ENCODE data around the gene RNF114.

RNF114 gene

DNA sequence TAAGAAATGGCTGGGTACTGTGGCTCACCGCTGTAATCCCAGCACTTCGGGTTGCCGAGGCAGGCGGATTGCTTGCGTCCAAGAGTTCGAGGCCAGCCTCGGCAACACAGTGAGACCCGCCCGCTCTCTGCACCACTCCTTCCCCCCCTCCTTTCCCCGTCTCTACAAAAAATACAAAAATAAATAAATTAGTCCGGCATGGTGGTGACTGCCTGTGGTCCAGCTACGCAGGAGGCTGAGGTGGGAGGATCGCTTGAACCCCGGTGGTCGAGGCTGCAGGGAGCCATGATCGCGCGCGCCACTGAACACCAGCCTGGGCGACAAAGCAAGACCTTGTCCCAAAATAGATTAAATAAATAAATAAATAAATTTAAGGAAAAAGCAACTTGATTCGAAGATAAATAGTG, 448 bp upstream of the RNF114 start (continued):
- TF ChIP-seq HOXA7 (CRISPR knock-in tag; IDR thresholded peaks at IDR 0.05; ENCODE audit: borderline replicate concordance) (no peak), ZNF19 (tag by site-specific recombination; IDR thresholded peaks at IDR 0.05; ENCODE audit: low read depth) (no peak), ZNF350 (tag by site-specific recombination; IDR thresholded peaks at IDR 0.05) (no peak), ZNF664 (tag by site-specific recombination; IDR thresholded peaks at IDR 0.05) (0 out of 2 replicates have a peak, but pooled peaks have one; percentile 14), BCL11A (tag by site-specific recombination; IDR thresholded peaks at IDR 0.05; ENCODE audit: low read depth) (no peak)

DNA sequence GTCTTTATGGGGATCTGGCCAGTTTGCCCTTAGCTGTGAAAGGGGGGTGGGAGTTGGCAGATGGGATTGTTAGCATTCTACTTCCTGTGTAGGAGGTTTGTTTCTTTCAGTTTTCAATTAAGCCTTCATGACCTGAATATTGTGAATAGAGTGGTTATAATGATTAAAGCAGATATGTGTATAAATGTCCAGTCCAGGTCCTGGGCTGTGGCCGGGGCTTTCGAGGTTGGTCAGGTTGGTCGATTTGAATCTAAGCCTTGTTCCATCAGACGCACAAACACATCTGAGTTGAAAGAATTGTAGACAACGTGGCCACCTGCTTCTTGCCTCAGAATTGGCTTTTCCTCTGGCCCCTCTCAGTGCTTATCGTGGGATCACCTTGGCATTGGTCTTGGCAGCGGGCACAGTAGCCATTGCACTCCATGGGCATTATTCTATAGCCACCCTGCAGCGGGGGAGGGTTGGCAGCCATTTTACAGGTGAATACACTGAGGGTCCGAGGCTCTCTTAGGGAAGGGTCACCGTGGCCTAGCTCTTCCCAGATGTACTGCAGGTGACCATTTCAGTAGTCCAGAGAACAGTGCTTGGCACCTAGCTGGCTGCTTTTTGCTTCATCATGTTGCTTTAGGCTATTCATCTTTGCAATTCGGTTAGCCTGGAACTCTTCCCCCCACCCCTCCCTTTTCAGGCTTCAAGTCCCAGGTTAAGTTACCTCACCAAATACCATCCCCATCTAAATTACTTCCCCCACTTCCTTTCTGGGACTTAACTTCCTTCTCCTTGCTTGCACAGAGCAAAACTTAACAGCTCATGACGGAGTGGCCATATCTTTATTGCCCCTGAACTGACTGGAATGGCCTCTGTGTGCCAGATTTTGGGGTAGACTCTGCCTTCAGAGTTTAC, 1.1 kb downstream of the RNF114 start:
- H3K4me1 ChIP-seq (ENCODE audit: control insufficient read depth, insufficient read depth, low read length): peaks cover 6% of the 10 kb centered on the region
- no peaks in the 10 kb centered on the region for H3K9me3 ChIP-seq (ENCODE audit: control insufficient read depth, insufficient read depth, low read depth, low read length)
- CTCF ChIA-PET: interaction anchor here (0.8 to 3.5 kb wide), 7 partner anchors 8 to 327 kb away, joined by 3 to 15 read pairs (median 4); no protein-coding TSS in a partner anchor
- POLR2A ChIA-PET: interaction anchor here (0.7 to 2.5 kb wide), 3 partner anchors 21 to 125 kb away, joined by 3 to 11 read pairs (median 3); partner anchors contain the start of genes SLC9A8 and SPATA2
- peak overlapping the region; percentile 74; the same call in 1 of the 2 replicates for H3K27ac ChIP-seq (ENCODE audit: extremely low read depth, low read depth, low read length)
- H3K4me3 ChIP-seq (ENCODE audit: low read depth, low read length): peak overlapping the region; percentile 96
- peaks cover 6 to 31% of the 10 kb centered on the region in 2 experiments; a peak in 2 of 3 replicates for H3K36me3 ChIP-seq (ENCODE audit: control insufficient read depth in 2 of 2, insufficient read depth in 1 of 2, low read length in 2 of 2)
- no peak for TF ChIP-seq ZNF423 (tag by site-specific recombination; IDR thresholded peaks at IDR 0.05)
- TF ChIP-seq, protein P1, sequence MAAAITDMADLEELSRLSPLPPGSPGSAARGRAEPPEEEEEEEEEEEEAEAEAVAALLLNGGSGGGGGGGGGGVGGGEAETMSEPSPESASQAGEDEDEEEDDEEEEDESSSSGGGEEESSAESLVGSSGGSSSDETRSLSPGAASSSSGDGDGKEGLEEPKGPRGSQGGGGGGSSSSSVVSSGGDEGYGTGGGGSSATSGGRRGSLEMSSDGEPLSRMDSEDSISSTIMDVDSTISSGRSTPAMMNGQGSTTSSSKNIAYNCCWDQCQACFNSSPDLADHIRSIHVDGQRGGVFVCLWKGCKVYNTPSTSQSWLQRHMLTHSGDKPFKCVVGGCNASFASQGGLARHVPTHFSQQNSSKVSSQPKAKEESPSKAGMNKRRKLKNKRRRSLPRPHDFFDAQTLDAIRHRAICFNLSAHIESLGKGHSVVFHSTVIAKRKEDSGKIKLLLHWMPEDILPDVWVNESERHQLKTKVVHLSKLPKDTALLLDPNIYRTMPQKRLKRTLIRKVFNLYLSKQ (tag by site-specific recombination; IDR thresholded peaks at IDR 0.05; ENCODE audit: borderline replicate concordance): no peak
- no peak for TF ChIP-seq ZNF341 (tag by site-specific recombination; IDR thresholded peaks at IDR 0.05; ENCODE audit: low read depth)
- TF ChIP-seq, protein P2, sequence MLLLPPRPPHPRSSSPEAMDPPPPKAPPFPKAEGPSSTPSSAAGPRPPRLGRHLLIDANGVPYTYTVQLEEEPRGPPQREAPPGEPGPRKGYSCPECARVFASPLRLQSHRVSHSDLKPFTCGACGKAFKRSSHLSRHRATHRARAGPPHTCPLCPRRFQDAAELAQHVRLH (tag by site-specific recombination; IDR thresholded peaks at IDR 0.05): no peak
- no peak for TF ChIP-seq ZFP3 (tag by site-specific recombination; IDR thresholded peaks at IDR 0.05; ENCODE audit: low read depth)
- TF ChIP-seq BCL11A (tag by site-specific recombination; IDR thresholded peaks at IDR 0.05; ENCODE audit: low read depth): no peak
- TF ChIP-seq, protein P3, sequence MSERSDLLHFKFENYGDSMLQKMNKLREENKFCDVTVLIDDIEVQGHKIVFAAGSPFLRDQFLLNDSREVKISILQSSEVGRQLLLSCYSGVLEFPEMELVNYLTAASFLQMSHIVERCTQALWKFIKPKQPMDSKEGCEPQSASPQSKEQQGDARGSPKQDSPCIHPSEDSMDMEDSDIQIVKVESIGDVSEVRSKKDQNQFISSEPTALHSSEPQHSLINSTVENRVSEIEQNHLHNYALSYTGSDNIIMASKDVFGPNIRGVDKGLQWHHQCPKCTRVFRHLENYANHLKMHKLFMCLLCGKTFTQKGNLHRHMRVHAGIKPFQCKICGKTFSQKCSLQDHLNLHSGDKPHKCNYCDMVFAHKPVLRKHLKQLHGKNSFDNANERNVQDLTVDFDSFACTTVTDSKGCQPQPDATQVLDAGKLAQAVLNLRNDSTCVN (tag by site-specific recombination; optimal IDR thresholded peaks at IDR 0.05): no peak
- no peak for TF ChIP-seq RBAK (tag by site-specific recombination; IDR thresholded peaks at IDR 0.05)
- TF ChIP-seq KLF1 (tag by site-specific recombination; IDR thresholded peaks at IDR 0.05): no peak
- TF ChIP-seq ZNF274 (IDR thresholded peaks at IDR 0.05; ENCODE audit: low read length): no peak
- TF ChIP-seq ZNF274 (tag by site-specific recombination; IDR thresholded peaks at IDR 0.05; ENCODE audit: borderline replicate concordance): no peak
- TF ChIP-seq, protein P4, sequence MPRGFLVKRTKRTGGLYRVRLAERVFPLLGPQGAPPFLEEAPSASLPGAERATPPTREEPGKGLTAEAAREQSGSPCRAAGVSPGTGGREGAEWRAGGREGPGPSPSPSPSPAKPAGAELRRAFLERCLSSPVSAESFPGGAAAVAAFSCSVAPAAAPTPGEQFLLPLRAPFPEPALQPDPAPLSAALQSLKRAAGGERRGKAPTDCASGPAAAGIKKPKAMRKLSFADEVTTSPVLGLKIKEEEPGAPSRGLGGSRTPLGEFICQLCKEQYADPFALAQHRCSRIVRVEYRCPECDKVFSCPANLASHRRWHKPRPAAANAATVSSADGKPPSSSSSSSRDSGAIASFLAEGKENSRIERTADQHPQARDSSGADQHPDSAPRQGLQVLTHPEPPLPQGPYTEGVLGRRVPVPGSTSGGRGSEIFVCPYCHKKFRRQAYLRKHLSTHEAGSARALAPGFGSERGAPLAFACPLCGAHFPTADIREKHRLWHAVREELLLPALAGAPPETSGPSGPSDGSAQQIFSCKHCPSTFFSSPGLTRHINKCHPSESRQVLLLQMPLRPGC (tag by site-specific recombination; IDR thresholded peaks at IDR 0.05): no peak
- TF ChIP-seq ZFP69B (tag by site-specific recombination; IDR thresholded peaks at IDR 0.05): no peak
- no peak for TF ChIP-seq ZNF843 (tag by site-specific recombination; IDR thresholded peaks at IDR 0.05)
- TF ChIP-seq REPIN1 (tag by site-specific recombination; IDR thresholded peaks at IDR 0.05; ENCODE audit: low read depth): no peak
- TF ChIP-seq, protein P5, sequence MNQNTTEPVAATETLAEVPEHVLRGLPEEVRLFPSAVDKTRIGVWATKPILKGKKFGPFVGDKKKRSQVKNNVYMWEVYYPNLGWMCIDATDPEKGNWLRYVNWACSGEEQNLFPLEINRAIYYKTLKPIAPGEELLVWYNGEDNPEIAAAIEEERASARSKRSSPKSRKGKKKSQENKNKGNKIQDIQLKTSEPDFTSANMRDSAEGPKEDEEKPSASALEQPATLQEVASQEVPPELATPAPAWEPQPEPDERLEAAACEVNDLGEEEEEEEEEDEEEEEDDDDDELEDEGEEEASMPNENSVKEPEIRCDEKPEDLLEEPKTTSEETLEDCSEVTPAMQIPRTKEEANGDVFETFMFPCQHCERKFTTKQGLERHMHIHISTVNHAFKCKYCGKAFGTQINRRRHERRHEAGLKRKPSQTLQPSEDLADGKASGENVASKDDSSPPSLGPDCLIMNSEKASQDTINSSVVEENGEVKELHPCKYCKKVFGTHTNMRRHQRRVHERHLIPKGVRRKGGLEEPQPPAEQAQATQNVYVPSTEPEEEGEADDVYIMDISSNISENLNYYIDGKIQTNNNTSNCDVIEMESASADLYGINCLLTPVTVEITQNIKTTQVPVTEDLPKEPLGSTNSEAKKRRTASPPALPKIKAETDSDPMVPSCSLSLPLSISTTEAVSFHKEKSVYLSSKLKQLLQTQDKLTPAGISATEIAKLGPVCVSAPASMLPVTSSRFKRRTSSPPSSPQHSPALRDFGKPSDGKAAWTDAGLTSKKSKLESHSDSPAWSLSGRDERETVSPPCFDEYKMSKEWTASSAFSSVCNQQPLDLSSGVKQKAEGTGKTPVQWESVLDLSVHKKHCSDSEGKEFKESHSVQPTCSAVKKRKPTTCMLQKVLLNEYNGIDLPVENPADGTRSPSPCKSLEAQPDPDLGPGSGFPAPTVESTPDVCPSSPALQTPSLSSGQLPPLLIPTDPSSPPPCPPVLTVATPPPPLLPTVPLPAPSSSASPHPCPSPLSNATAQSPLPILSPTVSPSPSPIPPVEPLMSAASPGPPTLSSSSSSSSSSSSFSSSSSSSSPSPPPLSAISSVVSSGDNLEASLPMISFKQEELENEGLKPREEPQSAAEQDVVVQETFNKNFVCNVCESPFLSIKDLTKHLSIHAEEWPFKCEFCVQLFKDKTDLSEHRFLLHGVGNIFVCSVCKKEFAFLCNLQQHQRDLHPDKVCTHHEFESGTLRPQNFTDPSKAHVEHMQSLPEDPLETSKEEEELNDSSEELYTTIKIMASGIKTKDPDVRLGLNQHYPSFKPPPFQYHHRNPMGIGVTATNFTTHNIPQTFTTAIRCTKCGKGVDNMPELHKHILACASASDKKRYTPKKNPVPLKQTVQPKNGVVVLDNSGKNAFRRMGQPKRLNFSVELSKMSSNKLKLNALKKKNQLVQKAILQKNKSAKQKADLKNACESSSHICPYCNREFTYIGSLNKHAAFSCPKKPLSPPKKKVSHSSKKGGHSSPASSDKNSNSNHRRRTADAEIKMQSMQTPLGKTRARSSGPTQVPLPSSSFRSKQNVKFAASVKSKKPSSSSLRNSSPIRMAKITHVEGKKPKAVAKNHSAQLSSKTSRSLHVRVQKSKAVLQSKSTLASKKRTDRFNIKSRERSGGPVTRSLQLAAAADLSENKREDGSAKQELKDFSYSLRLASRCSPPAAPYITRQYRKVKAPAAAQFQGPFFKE (tag by site-specific recombination; IDR thresholded peaks at IDR 0.05; ENCODE audit: borderline replicate concordance): no peak
- no peak for TF ChIP-seq SETDB1 (IDR thresholded peaks at IDR 0.05; ENCODE audit: insufficient read length, low read length)
- TF ChIP-seq ZNF175 (tag by site-specific recombination; IDR thresholded peaks at IDR 0.05): no peak
- no peak for TF ChIP-seq ZNF548 (tag by site-specific recombination; IDR thresholded peaks at IDR 0.05)
